ENCODE results near the gene PRKX. TPM values are rescaled to one million over a fixed set of nuclear protein-coding genes. Genes with fewer than 3 reads are reported as not detected.
"Not testable (repeated sequence)": the region's sequence is repeated elsewhere in the genome, so short reads cannot be mapped to it uniquely, and the experiment has no call there.

PRKX gene
- polyA plus RNA-seq, 1 experiment = 13.7 TPM

GRCh38 chrX:3712051-3712869 is 1.2 kb downstream of the PRKX start:
- Histone ChIP-seq H3K27ac (ENCODE audit: low read depth, low read length) (no peak overlapping the region), H3K4me3 (ENCODE audit: low read depth, low read length) (peak overlapping the region; percentile 67), H3K9me3 (ENCODE audit: control insufficient read depth, insufficient read depth, low read length) (no peaks in the 10 kb centered on the region), H3K27me3 (ENCODE audit: control insufficient read depth, insufficient read depth, low read length) (no peaks in the 10 kb centered on the region)
- CTCF ChIA-PET = interaction anchor here (0.6 kb wide), 1 partner anchor 12 kb away, joined by 3 read pairs; no protein-coding TSS in a partner anchor
- no peak for TF ChIP-seq CTCF (IDR thresholded peaks at IDR 0.05; ENCODE audit: low read depth, low read length)
- DNase-seq (ENCODE audit: low read depth, low spot score) = no peak
- POLR2A ChIA-PET = no interaction called here

GRCh38 chrX:3711331-3711917 is 2.0 kb downstream of the PRKX start:
- POLR2A ChIA-PET = no interaction called here
- no peak for TF ChIP-seq CTCF (IDR thresholded peaks at IDR 0.05; ENCODE audit: low read depth, low read length)
- no peaks in the 10 kb centered on the region for H3K9me3 ChIP-seq (ENCODE audit: control insufficient read depth, insufficient read depth, low read length)
- DNase-seq (ENCODE audit: low read depth, low spot score) = no peak
- no peaks in the 10 kb centered on the region for H3K27me3 ChIP-seq (ENCODE audit: control insufficient read depth, insufficient read depth, low read length)
- H3K4me3 ChIP-seq (ENCODE audit: low read depth, low read length) = peak overlapping the region; percentile 67
- CTCF ChIA-PET = interaction anchor here (0.6 kb wide), 3 partner anchors 11 to 467 kb away, joined by 3 to 4 read pairs (median 3); no protein-coding TSS in a partner anchor
- no peak overlapping the region for H3K27ac ChIP-seq (ENCODE audit: low read depth, low read length)

- CTCF ChIA-PET; DNase-seq (ENCODE audit: low read depth, low spot score); POLR2A ChIA-PET: not testable (repeated sequence)
Measured at GRCh38 chrX:3707673-3708274, 5.7 kb downstream of the PRKX start.

GRCh38 chrX:3706481-3706880 is 7.0 kb downstream of the PRKX start:
- DNase-seq (ENCODE audit: low read depth, low spot score) = no peak
- ChIA-PET POLR2A (no interaction called here), CTCF (no interaction called here)
- Histone ChIP-seq H3K27me3 (ENCODE audit: control insufficient read depth, insufficient read depth, low read length) (no peaks in the 10 kb centered on the region), H3K9me3 (ENCODE audit: control insufficient read depth, insufficient read depth, low read length) (no peaks in the 10 kb centered on the region), H3K27ac (ENCODE audit: low read depth, low read length) (no peak overlapping the region), H3K4me3 (ENCODE audit: low read depth, low read length) (no peak overlapping the region)
- no peak for TF ChIP-seq CTCF (IDR thresholded peaks at IDR 0.05; ENCODE audit: low read depth, low read length)

More at GRCh38 chrX:3707673-3708274, 5.7 kb downstream of the PRKX start:
- H3K4me3 ChIP-seq (ENCODE audit: low read depth, low read length); H3K27ac ChIP-seq (ENCODE audit: low read depth, low read length); H3K9me3 ChIP-seq (ENCODE audit: control insufficient read depth, insufficient read depth, low read length); H3K27me3 ChIP-seq (ENCODE audit: control insufficient read depth, insufficient read depth, low read length): not testable (repeated sequence)

- H3K27me3 ChIP-seq (ENCODE audit: control insufficient read depth, insufficient read depth, low read length); H3K27ac ChIP-seq (ENCODE audit: low read depth, low read length); H3K4me3 ChIP-seq (ENCODE audit: low read depth, low read length); CTCF ChIA-PET; H3K9me3 ChIP-seq (ENCODE audit: control insufficient read depth, insufficient read depth, low read length); POLR2A ChIA-PET; DNase-seq (ENCODE audit: low read depth, low spot score): not testable (repeated sequence)
Measured at GRCh38 chrX:3703251-3703650, 10.2 kb downstream of the PRKX start.

GRCh38 chrX:3702095-3702494 is 11.4 kb downstream of the PRKX start:
- CTCF ChIA-PET; DNase-seq (ENCODE audit: low read depth, low spot score); H3K27ac ChIP-seq (ENCODE audit: low read depth, low read length); H3K4me3 ChIP-seq (ENCODE audit: low read depth, low read length); H3K27me3 ChIP-seq (ENCODE audit: control insufficient read depth, insufficient read depth, low read length); H3K9me3 ChIP-seq (ENCODE audit: control insufficient read depth, insufficient read depth, low read length); POLR2A ChIA-PET: not testable (repeated sequence)

- H3K27ac ChIP-seq (ENCODE audit: low read depth, low read length); CTCF ChIA-PET; DNase-seq (ENCODE audit: low read depth, low spot score); H3K27me3 ChIP-seq (ENCODE audit: control insufficient read depth, insufficient read depth, low read length); H3K4me3 ChIP-seq (ENCODE audit: low read depth, low read length); POLR2A ChIA-PET; H3K9me3 ChIP-seq (ENCODE audit: control insufficient read depth, insufficient read depth, low read length): not testable (repeated sequence)
Measured at GRCh38 chrX:3701445-3701928, 12.0 kb downstream of the PRKX start.
